GM12891 (cell line): ENCODE results near the gene SETBP1.

Source experiments
- DNase-seq: peaks from one replicate; pipeline ENCODE4 v3.0.0; 2011; ENCODE audit warnings: low spot score; ENCODE audit not compliant: insufficient read length
- FAIRE-seq: peaks from 2 replicates; lab custom pipeline; 2011; peaks lifted over from hg19 to GRCh38; lab: Jason Lieb, UNC
- PAX5 ChIP-seq: IDR thresholded peaks from 2 replicates; pipeline ENCODE4 v1.6.1; 2011; ENCODE audit warnings: low read length, moderate library complexity, mild to moderate bottlenecking; ENCODE audit not compliant: insufficient read depth, severe bottlenecking
- POLR2A ChIP-seq: IDR thresholded peaks from 2 replicates; pipeline ENCODE4 v1.6.1; 2011; ENCODE audit warnings: low read depth, low read length, control low read depth
- POLR2AphosphoS5 ChIP-seq: IDR thresholded peaks from 2 replicates; pipeline ENCODE4 v1.6.1; 2011; ENCODE audit warnings: low read depth, low read length, control low read depth
- POU2F2 ChIP-seq: IDR thresholded peaks from 2 replicates; pipeline ENCODE4 v1.6.1; 2011; ENCODE audit warnings: low read depth, mild to moderate bottlenecking, control low read depth, low read length, moderate library complexity
- SPI1 ChIP-seq: IDR thresholded peaks from 2 replicates; pipeline ENCODE4 v1.6.1; 2011; ENCODE audit warnings: low read depth, low read length, control low read depth
- TAF1 ChIP-seq: IDR thresholded peaks from 2 replicates; pipeline ENCODE4 v1.6.1; 2011; ENCODE audit warnings: low read depth, low read length, control low read depth

SETBP1 gene

DNA sequence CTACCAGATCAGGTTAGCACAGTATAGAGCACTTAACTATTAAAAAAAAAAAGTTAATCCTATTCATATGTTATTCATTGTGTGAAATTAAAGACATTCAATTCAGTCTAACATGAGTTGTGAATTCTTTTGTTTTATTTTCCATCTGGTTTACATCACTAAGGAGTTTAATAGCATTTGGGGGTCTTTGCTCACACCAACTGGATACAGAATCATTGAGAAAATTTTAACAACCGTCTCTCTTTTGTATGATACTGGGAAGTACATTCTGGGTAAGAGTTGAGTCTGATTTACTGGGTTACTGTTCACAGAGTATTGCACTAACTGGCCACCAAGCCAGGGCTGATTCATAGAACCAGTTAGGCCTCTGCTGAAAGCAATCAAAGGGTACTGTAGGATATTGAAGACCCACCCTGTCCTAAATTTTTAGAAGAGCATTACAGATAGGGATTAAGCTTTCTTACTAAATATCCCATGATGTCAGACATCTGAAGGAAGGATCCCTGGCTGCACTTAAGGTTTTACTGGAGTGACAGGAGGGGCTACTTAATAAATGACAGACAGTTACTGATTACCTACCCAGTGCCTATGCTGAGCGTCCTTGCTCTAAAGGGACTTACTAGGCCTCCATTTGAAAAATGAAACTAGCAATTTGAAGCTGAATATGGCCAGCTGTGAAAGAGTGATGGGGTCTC is 387.9 kb downstream of the SETBP1 start:
- no peak for FAIRE-seq
- no peak for DNase-seq
- TF ChIP-seq POLR2A (no peak), POLR2AphosphoS5 (no peak), SPI1 (no peak), PAX5 (no peak), TAF1 (no peak), POU2F2 (no peak)

DNA sequence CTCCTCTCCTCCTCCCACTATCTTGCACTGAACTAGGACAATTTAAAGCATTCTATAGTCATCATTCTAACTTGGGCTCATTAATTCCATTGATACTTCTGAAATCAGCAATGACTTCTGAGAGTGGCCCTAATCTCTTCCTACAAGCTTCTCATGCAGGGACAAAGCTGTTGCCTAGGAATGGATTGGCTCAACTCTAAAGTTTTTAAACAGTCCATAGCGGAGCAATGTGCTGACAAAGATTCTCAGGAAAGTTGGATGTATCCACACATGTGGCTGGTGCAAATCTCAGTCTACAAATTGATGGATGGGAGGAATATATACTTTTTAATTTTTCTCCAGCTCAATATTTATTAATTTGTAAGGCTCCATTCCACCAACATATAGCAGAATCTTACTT is 388.9 kb downstream of the SETBP1 start:
- DNase-seq = no peak
- TF ChIP-seq POU2F2 (no peak), SPI1 (no peak), POLR2A (no peak), PAX5 (no peak), TAF1 (no peak), POLR2AphosphoS5 (no peak)
- no peak for FAIRE-seq

DNA sequence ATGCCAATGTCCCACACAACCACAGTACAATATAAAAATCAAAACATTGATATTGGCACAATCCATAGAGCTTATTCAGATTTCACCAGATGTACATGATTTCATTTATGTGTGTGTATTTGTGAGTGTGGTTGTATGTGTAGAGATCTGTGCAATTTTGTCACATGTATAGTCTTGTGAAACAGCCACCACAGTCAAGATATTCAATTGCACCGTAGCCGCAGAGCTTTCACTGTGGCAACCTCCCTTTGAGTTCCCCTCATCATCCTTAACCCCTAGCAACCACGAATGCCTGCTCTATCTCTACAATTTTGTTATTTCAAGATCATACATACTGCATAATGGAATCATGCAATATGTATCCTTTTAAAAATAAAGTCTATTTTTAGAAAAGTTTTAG is 391.3 kb downstream of the SETBP1 start:
- TF ChIP-seq PAX5 (no peak), POLR2AphosphoS5 (no peak), POU2F2 (no peak), TAF1 (no peak), SPI1 (no peak), POLR2A (no peak)
- no peak for DNase-seq
- FAIRE-seq = no peak

DNA sequence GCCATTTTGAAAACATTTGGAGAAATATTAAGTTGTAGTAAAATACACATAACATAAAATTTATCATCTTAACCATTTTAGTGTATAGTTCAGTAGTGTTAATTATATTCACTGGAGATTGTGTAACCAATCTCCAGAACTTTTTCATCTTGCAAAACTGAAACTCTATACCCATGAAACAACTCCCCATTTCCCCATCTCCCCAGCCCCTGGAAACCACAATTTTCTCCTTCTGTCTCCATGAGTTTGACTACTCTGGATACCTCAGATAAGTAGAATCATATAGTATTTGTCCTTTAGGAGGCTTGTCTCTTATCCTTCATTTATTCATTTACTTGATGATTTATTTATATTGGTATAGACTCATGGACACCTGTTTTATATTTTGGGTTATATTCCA is 392.9 kb downstream of the SETBP1 start:
- TF ChIP-seq TAF1 (no peak), POLR2A (no peak), POLR2AphosphoS5 (no peak), PAX5 (no peak), POU2F2 (no peak), SPI1 (no peak)
- FAIRE-seq (no peak), DNase-seq (no peak)

DNA sequence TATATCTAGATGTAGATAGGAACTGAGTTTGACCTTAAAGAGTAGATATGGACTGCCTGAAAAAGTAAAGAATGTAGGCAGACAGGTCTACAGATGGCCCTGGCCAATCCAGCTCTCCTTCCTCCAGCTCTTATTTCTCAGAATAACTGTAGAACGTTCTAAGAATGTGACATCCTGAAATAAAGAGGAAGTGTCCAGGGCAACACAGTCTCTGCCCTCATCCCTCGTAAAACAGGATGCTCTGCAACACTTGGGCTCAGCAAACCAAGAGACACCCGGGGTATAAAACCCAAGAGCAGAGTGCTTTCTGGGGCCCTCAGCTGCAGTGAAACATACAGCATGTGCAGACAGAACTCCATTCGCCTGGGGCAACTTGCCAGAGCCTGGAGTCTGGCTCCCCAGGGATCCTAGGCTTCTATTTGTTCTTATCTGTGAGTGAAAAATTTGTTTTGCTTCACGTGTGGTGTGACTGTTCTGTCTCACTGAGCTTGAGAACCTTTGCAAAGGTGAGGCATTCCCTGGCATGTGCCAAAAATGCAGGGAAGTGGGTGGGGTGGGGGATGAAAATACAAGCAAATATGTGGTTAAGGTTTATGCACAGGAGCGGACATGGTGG is 401.0 kb downstream of the SETBP1 start:
- DNase-seq = no peak
- peak; percentile 38; the same call in 1 of the 2 replicates for TF ChIP-seq SPI1
- no peak for TF ChIP-seq PAX5
- no peak for FAIRE-seq

DNA sequence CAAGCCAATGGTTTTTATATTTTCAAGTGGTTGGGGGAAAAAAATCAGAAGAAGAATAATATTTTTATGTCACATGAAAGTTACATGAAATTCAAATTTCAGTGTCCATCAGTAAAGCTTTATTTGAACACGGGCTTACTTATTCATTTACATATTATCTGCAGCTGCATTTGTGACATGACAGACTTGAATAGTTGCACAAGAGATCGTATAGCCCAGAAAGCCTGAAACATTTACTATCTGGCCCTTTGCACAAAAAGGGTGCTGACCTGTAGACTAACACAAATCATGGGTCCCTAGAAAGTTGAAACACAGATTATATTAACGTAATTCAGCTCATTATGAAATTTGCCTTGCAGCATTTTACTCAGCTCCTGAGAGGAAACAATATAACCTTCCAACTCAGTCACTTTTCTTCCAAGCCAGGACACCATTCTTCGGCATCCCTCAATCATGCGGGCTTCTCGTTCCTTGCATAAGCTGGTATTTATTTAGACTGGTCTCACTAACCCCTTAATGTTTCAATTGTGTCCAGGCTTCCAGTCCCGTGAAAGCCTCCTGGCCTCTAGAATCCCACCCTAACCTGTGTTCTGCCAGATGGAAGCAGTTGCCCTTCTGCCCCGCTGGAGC is 402.7 kb downstream of the SETBP1 start:
- TF ChIP-seq POLR2A (no peak), POLR2AphosphoS5 (no peak), TAF1 (no peak), POU2F2 (no peak), PAX5 (no peak), SPI1 (no peak)
- FAIRE-seq (no peak), DNase-seq (no peak)

DNA sequence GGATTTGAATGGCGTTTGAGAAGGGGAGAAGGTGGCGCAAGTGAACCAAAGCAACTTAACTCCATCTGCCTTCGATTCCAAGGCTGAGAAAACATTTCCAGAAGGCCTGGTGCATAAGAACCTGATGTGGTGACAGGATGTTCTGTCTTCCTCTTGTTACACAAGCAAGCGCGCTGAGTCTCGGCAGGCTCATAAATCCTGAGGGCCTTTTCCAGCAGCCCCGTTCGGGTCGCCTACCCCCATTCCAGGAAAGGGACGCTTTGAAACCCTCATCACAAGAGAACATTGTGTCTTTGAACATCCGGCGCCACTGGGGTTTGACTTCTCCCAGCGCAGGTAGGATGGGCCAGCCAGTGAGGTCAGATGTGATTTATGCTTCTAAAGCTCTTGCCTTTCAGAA is 403.5 kb downstream of the SETBP1 start:
- no peak for DNase-seq
- no peak for FAIRE-seq
- TF ChIP-seq POLR2AphosphoS5 (no peak), POLR2A (no peak), SPI1 (no peak), PAX5 (no peak), TAF1 (no peak), POU2F2 (no peak)

DNA sequence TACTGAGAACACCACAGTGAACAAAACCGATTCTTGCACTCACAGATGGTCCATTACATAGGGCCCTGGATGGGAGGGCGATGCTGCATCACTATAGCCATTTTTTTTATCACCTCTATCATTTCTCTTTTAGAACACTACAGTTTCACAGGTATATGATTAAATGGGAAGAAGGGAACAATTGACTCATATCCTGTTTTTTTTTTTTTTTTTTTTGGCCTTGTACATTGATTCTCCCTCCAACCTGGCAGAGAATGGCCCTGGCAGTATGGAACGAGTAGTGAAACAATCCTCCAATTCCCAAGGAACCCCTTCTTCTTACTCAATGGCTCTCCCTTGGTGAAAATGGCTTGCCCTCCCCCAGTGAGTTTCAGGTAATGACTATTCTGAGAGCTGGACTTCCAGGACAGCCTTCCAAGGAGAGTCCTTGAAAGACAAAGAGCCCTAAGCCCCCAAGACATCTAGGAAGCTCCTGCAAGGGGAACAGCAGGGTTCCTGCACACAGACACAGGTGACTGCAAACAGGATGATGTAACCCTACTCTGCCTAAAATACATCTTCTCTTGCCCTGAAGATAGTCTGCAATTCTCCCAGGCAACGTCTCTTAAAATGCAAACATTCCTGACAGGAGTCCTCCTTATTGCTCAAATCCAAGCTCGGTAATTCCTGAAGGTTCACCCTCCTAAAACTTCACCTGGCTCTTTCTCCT is 405.4 kb downstream of the SETBP1 start:
- TF ChIP-seq POLR2A = no peak
- no peak for TF ChIP-seq TAF1
- no peak for TF ChIP-seq PAX5
- no peak for TF ChIP-seq POU2F2
- no peak for TF ChIP-seq SPI1
- TF ChIP-seq POLR2AphosphoS5 = no peak
- no peak for FAIRE-seq
- no peak for DNase-seq

DNA sequence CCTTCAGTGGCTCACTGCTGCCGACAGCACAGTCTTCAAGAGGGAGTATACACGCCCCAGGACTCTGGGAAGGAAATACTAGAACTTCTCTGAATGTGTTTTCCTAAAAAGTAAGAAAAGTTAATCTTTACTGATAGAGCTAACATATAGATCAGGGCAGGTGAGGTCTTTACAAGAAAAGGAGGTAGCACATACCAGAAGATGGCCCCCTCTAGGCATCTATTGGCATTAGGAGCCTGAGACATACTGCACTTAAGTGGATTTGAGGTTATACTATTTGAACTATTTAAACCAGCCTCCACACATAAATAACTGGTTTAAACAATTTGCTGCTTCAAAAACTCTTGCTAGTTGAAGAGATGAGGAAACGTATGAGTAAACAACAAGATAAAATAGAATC is 406.1 kb downstream of the SETBP1 start:
- no peak for FAIRE-seq

More for the DNA sequence above, 406.1 kb downstream of the SETBP1 start:
- no peak for DNase-seq
- TF ChIP-seq POLR2AphosphoS5 (no peak), PAX5 (no peak), SPI1 (no peak), TAF1 (no peak), POLR2A (no peak)
